ENCODE data around the gene SSBP2.
A peak's percentile ranks its signal among the peaks of the same experiment; 100 is the strongest.

The SSBP2 gene

GRCh38 chr5:81767938-81768337 lies 17.0 kb upstream of the SSBP2 start:
- no peak for DNase-seq (ENCODE audit: low read depth in 1 of 2, low spot score in 1 of 2)

GRCh38 chr5:81767097-81767496 lies 16.2 kb upstream of the SSBP2 start:
- no peak for DNase-seq (ENCODE audit: low read depth in 1 of 2, low spot score in 1 of 2)

GRCh38 chr5:81766611-81767010 lies 15.7 kb upstream of the SSBP2 start:
- no peak for DNase-seq (ENCODE audit: low read depth in 1 of 2, low spot score in 1 of 2)

- DNase-seq (ENCODE audit: low read depth in 1 of 2, low spot score in 1 of 2): no peak
Observed at GRCh38 chr5:81763294-81763928, 12.5 kb upstream of the SSBP2 start.

GRCh38 chr5:81762853-81763252 lies 12.0 kb upstream of the SSBP2 start:
- no peak for DNase-seq (ENCODE audit: low read depth in 1 of 2, low spot score in 1 of 2)

GRCh38 chr5:81762401-81762800 lies 11.5 kb upstream of the SSBP2 start:
- no peak for DNase-seq (ENCODE audit: low read depth in 1 of 2, low spot score in 1 of 2)

GRCh38 chr5:81761970-81762369 lies 11.1 kb upstream of the SSBP2 start:
- DNase-seq (ENCODE audit: low read depth in 1 of 2, low spot score in 1 of 2): no peak

GRCh38 chr5:81761270-81761669 lies 10.4 kb upstream of the SSBP2 start:
- DNase-seq (ENCODE audit: low read depth in 1 of 2, low spot score in 1 of 2): no peak

- DNase-seq (ENCODE audit: low read depth in 1 of 2, low spot score in 1 of 2): no peak
Observed at GRCh38 chr5:81760521-81760920, 9.6 kb upstream of the SSBP2 start.

GRCh38 chr5:81759632-81760005 lies 8.7 kb upstream of the SSBP2 start:
- DNase-seq (ENCODE audit: low read depth in 1 of 2, low spot score in 1 of 2): no peak

GRCh38 chr5:81757404-81757803 lies 6.5 kb upstream of the SSBP2 start:
- DNase-seq (ENCODE audit: low read depth in 1 of 2, low spot score in 1 of 2): no peak

GRCh38 chr5:81756016-81756415 lies 5.1 kb upstream of the SSBP2 start:
- DNase-seq (ENCODE audit: low read depth in 1 of 2, low spot score in 1 of 2): no peak

GRCh38 chr5:81755320-81755719 lies 4.4 kb upstream of the SSBP2 start:
- DNase-seq (ENCODE audit: low read depth in 1 of 2, low spot score in 1 of 2): no peak

- DNase-seq (ENCODE audit: low read depth in 1 of 2, low spot score in 1 of 2): no peak
Observed at GRCh38 chr5:81754621-81755020, 3.7 kb upstream of the SSBP2 start.

- DNase-seq (ENCODE audit: low read depth in 1 of 2, low spot score in 1 of 2): no peak
Observed at GRCh38 chr5:81753429-81753828, 2.5 kb upstream of the SSBP2 start.

GRCh38 chr5:81752644-81752963 lies 1.7 kb upstream of the SSBP2 start:
- DNase-seq (ENCODE audit: low read depth in 1 of 2, low spot score in 1 of 2): no peak

GRCh38 chr5:81751836-81752643 lies 1.1 kb upstream of the SSBP2 start:
- peak in 1 of 2 donors; percentile 10 for DNase-seq (ENCODE audit: low read depth in 1 of 2, low spot score in 1 of 2)

- DNase-seq (ENCODE audit: low read depth in 1 of 2, low spot score in 1 of 2): peak; percentile 5 to 11
Observed at GRCh38 chr5:81750308-81751008, 439 bp downstream of the SSBP2 start.

- peak; percentile 10 to 38 for DNase-seq (ENCODE audit: low read depth in 1 of 2, low spot score in 1 of 2)
Observed at GRCh38 chr5:81749561-81750307, 1.2 kb downstream of the SSBP2 start.

- no peak for DNase-seq (ENCODE audit: low read depth in 1 of 2, low spot score in 1 of 2)
Observed at GRCh38 chr5:81749192-81749560, 1.7 kb downstream of the SSBP2 start.

GRCh38 chr5:81748556-81748955 lies 2.3 kb downstream of the SSBP2 start:
- DNase-seq (ENCODE audit: low read depth in 1 of 2, low spot score in 1 of 2): no peak

GRCh38 chr5:81747030-81747429 lies 3.9 kb downstream of the SSBP2 start:
- DNase-seq (ENCODE audit: low read depth in 1 of 2, low spot score in 1 of 2): no peak
